DMS114 treated with DMSO at 0.1 percent for 48 hours (cell line): Measurements from ENCODE around the gene AADACL3.
"Not testable (repeated sequence)": the region's sequence is repeated elsewhere in the genome, so short reads cannot be mapped to it uniquely, and the experiment has no call there.

ENCODE experiments used
- DNase-seq: peaks from one replicate; lab custom pipeline; 2025; ENCODE audit not compliant: unreplicated experiment; lab: John Stamatoyannopoulos, UW

The AADACL3 gene

GRCh38 chr1:12715896-12716437 is at the start of gene AADACL3:
Gene AADACL3, plus strand, starts transcription at chr1:12716110. Its CDS starts 67 bp downstream, at chr1:12716177.
- no peak for DNase-seq

- no peak for DNase-seq
These were observed 49.7 kb upstream of the AADACL3 start for GRCh38 chr1:12666141-12666735.

- no peak for DNase-seq
These were observed 46.3 kb upstream of the AADACL3 start for GRCh38 chr1:12669529-12670068.

GRCh38 chr1:12674358-12674757 is 41.6 kb upstream of the AADACL3 start:
- DNase-seq = no peak

GRCh38 chr1:12676122-12676521 is 39.8 kb upstream of the AADACL3 start:
- not testable (repeated sequence) for DNase-seq

- DNase-seq = no peak
These were observed 38.3 kb upstream of the AADACL3 start for GRCh38 chr1:12677565-12677964.

- DNase-seq = no peak
These were observed 37.6 kb upstream of the AADACL3 start for GRCh38 chr1:12678350-12678749.

GRCh38 chr1:12678820-12679219 is 37.1 kb upstream of the AADACL3 start:
- no peak for DNase-seq

- DNase-seq = no peak
These were observed 25.8 kb upstream of the AADACL3 start for GRCh38 chr1:12690156-12690555.

GRCh38 chr1:12692967-12693782 is 22.7 kb upstream of the AADACL3 start:
- no peak for DNase-seq

- no peak for DNase-seq
These were observed 19.3 kb upstream of the AADACL3 start for GRCh38 chr1:12696658-12697057.

GRCh38 chr1:12697397-12697796 is 18.5 kb upstream of the AADACL3 start:
- no peak for DNase-seq

- no peak for DNase-seq
These were observed 12.0 kb upstream of the AADACL3 start for GRCh38 chr1:12703821-12704451.

- no peak for DNase-seq
These were observed 9.8 kb upstream of the AADACL3 start for GRCh38 chr1:12706061-12706460.

GRCh38 chr1:12708396-12709090 is 7.4 kb upstream of the AADACL3 start:
- no peak for DNase-seq

- DNase-seq = no peak
These were observed 6.8 kb upstream of the AADACL3 start for GRCh38 chr1:12709091-12709491.

- DNase-seq = no peak
These were observed 6.2 kb upstream of the AADACL3 start for GRCh38 chr1:12709696-12710095.

GRCh38 chr1:12711536-12711935 is 4.4 kb upstream of the AADACL3 start:
- DNase-seq = no peak

- DNase-seq = no peak
These were observed 3.8 kb upstream of the AADACL3 start for GRCh38 chr1:12712076-12712475.

- no peak for DNase-seq
These were observed 3.0 kb upstream of the AADACL3 start for GRCh38 chr1:12712929-12713328.

GRCh38 chr1:12713651-12714050 is 2.3 kb upstream of the AADACL3 start:
- DNase-seq = not testable (repeated sequence)
